IPS-20b (cell line): ENCODE results near the gene FNTB.

Source experiments
- H3K27ac ChIP-seq: one replicate; pipeline ENCODE4 v1.5.1; 2013; ENCODE audit warnings: low read length
- H3K27me3 ChIP-seq: 2 replicates; pipeline ENCODE4 v1.6.1; 2013; ENCODE audit warnings: mild to moderate bottlenecking, low read length, inconsistent platforms; ENCODE audit not compliant: insufficient read depth
- H3K36me3 ChIP-seq: 2 replicates; pipeline ENCODE4 v1.6.1; 2013; ENCODE audit warnings: low read depth, mild to moderate bottlenecking, inconsistent platforms, low read length, moderate library complexity; ENCODE audit not compliant: insufficient read depth
- H3K4me1 ChIP-seq: 2 replicates; pipeline ENCODE4 v1.6.1; 2013; ENCODE audit warnings: mild to moderate bottlenecking, control low read depth, inconsistent platforms, low read length, moderate library complexity; ENCODE audit not compliant: insufficient read depth
- H3K4me3 ChIP-seq: 2 replicates; pipeline ENCODE4 v1.5.1; 2013; ENCODE audit warnings: mild to moderate bottlenecking, low read length, inconsistent platforms
- H3K9ac ChIP-seq: 2 replicates; pipeline ENCODE4 v1.6.1; 2013; ENCODE audit warnings: low read depth, mild to moderate bottlenecking, inconsistent platforms, low read length, moderate library complexity
- H3K9me3 ChIP-seq: 2 replicates; pipeline ENCODE4 v1.6.1; 2013; ENCODE audit warnings: mild to moderate bottlenecking, low read depth, low read length, inconsistent platforms; ENCODE audit not compliant: insufficient read depth

FNTB gene

DNA sequence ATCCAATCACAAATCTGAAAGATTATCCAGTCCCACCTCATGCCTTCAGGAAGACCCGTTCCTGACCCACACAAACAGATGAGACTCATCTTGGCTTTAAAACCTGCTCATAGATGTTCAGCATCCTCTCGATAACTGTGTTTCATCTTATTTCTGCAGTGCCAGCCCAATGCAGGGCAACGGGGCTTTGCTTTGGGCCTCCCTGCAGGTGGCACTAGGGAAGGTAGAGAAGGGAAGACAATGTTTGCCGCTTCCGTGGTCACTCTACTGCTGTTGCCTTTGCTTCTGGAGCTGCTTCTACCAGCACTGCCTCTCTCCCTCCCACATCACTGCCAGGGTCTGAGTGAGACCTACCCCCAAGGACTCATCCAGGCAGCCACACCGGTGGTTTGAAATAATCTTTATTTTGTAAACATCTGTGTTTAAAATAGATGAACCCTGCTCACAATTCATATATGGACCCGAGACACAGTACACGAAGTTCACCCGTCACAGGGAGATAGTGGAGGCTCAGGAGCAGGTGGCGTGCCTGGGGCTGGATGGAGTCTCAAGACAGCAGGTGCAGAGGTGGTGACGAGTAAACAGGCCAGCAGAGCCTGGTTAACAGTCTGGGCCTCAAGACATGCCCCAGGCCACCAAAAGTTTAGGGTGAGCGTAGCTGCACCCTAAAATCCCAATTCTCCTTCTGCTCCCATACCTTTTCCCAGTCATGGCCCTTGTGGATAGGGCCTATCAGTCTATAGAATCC, 41.1 kb upstream of the FNTB start:
- peaks cover 28% of the 10 kb centered on the region for H3K36me3 ChIP-seq
- H3K9me3 ChIP-seq = no peaks in the 10 kb centered on the region
- no peaks in the 10 kb centered on the region for H3K27me3 ChIP-seq
- no peak overlapping the region for H3K9ac ChIP-seq
- no peak overlapping the region for H3K27ac ChIP-seq
- H3K4me3 ChIP-seq = no peak overlapping the region
- H3K4me1 ChIP-seq = no peaks in the 10 kb centered on the region; the same call in 1 of the 2 replicates

DNA sequence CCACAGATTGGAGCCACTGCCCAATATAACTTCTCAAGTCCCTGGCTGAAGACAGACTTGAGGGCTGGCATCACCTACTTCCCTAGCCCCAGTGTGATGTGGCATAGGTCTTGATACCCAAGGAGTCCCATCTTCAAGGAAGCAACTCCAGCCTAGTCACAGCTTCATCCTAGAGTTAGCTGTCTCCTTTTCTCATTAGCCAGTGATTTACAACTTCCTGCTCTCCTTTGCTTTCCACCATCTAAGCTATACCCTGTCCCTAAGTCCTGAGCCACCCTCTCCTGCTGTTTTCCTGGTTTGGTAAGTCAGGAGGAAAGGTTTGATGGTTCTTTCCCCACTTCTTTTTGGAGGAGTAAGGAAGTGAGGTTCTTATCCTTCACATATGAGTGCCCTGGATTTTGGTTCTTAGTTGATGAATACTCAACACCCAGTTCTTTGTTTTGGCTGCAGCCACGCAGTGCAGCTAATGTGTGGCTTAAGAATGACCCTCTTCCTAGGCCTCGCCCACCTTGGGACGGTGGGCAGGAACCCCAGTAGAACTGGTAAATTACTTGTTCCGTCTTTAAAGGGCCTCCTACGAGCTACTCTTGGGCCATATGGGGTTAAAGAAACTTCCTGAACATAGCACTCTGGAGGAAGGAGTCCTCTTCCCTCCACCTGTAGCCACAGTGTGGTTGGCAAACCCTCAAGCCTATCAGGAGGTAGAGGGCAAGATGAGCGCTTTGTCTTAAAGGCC, 40.2 kb upstream of the FNTB start:
- H3K9ac ChIP-seq = no peak overlapping the region
- H3K4me3 ChIP-seq = no peak overlapping the region
- H3K9me3 ChIP-seq = no peaks in the 10 kb centered on the region
- H3K27me3 ChIP-seq = no peaks in the 10 kb centered on the region
- peaks cover 37% of the 10 kb centered on the region for H3K36me3 ChIP-seq
- no peaks in the 10 kb centered on the region; the same call in 1 of the 2 replicates for H3K4me1 ChIP-seq
- H3K27ac ChIP-seq = no peak overlapping the region

DNA sequence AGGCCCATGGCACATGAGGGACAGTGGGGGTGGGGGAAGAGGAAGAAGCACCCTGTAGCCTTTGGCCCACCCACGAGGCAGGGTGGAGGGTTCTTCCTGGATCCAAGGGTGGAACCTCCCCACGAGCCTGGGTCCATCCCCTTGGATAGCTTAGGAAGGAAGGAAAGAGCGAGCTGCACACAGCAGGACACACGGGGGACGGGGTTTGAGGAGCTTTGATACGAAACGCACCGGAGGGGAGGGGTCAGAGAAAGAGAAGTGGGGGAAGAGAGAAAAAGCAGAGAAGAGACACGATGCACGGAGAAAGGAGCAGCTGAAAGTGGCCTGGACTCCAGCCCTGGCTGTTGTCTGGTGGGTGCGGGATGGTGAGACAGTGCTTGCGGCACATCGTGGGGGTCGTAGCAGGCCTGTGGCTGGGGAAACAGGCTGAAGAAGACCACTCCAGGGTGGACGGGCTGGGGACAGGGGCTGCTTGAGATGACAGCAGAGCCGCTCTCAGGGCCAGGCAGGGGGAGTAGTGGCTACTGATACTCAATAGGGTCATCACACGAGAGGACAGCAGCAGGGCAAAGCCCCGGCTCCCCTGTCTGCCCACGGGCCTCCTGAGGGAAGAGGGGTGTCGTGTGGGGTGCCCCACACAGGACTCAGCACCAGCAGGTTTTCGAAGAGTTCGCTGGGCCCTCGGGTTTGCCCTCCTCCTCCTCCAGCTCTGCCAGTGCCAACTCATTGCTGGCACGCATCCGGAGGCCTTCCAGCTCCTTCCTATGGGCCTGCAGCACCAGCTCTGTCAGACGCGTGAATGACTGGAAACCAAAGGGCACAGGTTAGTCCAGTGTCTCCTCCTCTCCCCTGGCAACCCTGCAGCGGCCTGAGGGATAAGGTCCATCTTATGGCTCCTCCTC, 38.7 kb upstream of the FNTB start:
- Histone ChIP-seq H3K27ac (no peak overlapping the region), H3K9ac (no peak overlapping the region; the same call in 1 of the 2 replicates), H3K9me3 (no peaks in the 10 kb centered on the region), H3K4me3 (no peak overlapping the region), H3K27me3 (no peaks in the 10 kb centered on the region), H3K4me1 (no peaks in the 10 kb centered on the region; the same call in 1 of the 2 replicates), H3K36me3 (peaks cover 51% of the 10 kb centered on the region)

DNA sequence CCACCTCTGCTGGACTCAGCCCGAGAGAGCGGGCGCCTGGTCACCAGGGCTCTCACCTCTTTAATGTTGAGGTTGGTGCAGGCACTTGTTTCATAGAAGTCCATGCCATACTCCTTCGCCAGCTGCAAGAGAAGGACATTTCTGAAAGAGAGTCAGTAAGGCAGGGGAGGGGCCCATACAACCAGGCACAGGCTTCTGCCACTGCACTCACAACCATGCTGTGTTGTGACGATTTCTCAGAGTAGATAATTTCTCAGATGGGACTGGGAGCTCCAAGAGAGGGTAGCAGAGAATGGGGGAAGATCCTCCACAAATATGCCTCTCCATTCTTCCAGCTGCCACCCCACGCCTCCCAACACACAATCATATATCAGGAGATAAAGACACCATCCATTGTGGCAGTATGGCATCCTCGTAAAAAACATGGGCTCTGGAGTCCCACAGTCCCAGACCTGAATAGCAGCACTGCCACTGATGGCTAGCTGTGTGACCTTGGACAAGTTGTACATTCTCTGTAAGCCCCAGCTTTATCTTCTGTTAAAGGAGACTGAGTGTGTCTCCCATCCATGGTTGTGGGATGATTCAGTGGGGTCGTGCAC, 38.0 kb upstream of the FNTB start:
- no peak overlapping the region for H3K4me3 ChIP-seq
- no peaks in the 10 kb centered on the region; the same call in 1 of the 2 replicates for H3K4me1 ChIP-seq
- peaks cover 52% of the 10 kb centered on the region for H3K36me3 ChIP-seq
- H3K9ac ChIP-seq = no peak overlapping the region
- H3K27ac ChIP-seq = no peak overlapping the region
- no peaks in the 10 kb centered on the region for H3K27me3 ChIP-seq
- H3K9me3 ChIP-seq = no peaks in the 10 kb centered on the region

DNA sequence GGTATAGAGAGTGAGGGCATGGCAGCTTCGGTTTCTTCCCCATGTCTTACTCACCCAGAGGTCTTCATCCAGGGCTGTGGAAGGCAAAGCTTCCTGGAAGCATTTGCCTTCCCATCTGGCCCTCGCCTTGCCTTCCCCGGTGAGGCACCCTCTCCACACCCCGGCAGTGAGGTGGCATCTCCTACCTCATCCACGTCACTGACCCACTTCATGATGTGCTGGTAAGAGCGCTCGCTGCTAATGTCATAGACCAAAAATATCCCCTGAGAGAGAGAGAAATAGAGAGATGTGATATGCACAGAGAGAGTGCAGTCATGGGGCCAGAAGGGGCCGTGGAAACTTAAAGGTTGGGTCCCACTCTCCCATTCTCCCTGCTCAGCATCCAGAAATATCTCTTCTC, 35.8 kb upstream of the FNTB start:
- H3K9ac ChIP-seq = no peak overlapping the region
- H3K27me3 ChIP-seq = no peaks in the 10 kb centered on the region
- no peak overlapping the region for H3K4me3 ChIP-seq
- peaks cover 52% of the 10 kb centered on the region for H3K36me3 ChIP-seq
- no peak overlapping the region for H3K27ac ChIP-seq
- peaks cover 9% of the 10 kb centered on the region; the same call in 1 of the 2 replicates for H3K4me1 ChIP-seq
- no peaks in the 10 kb centered on the region for H3K9me3 ChIP-seq

DNA sequence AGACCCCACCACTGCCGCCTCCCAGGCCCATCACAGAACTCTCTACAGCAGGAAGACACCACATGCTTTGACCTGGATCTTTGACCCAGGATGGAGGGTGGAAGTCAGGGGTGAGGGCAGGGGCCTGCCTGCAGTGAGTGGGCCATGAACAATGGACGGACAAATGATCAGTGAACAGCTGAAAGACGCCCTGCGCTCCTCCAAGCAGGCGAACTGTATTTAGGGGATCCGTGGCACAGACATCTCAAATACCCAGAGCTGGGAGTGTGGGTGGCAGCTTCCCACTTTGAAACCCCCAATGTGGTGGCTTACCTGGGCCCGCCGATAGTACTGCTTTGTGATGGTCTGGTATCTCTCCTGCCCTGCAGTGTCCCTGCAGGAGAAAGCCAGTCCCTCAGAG, 35.4 kb upstream of the FNTB start:
- H3K36me3 ChIP-seq = peaks cover 52% of the 10 kb centered on the region
- H3K27ac ChIP-seq = no peak overlapping the region
- H3K4me1 ChIP-seq = peaks cover 13% of the 10 kb centered on the region
- H3K4me3 ChIP-seq = no peak overlapping the region
- H3K9ac ChIP-seq = no peak overlapping the region
- H3K27me3 ChIP-seq = no peaks in the 10 kb centered on the region
- no peaks in the 10 kb centered on the region for H3K9me3 ChIP-seq

DNA sequence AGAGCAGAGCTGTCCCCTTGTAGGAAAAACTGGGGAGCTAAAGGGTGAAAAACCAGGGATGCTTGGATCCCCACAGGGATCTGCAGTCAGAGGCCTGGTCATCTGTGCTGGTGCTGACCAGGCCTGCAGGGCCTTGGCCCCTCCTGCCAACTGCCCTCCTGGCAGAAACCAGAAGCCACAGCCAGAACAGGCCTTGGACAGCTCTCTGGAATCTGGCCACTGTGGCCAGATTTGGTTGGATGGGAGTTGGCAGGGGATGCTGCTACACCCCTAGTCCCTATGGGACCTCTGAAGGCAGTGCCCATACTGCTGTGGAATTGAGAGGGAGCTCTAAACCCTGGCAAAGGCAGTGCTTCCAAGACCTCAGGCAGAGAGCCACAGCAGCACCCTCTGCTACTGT, 35.0 kb upstream of the FNTB start:
- no peaks in the 10 kb centered on the region for H3K27me3 ChIP-seq
- H3K4me3 ChIP-seq = no peak overlapping the region
- no peak overlapping the region for H3K27ac ChIP-seq
- H3K9ac ChIP-seq = no peak overlapping the region
- no peaks in the 10 kb centered on the region for H3K9me3 ChIP-seq
- peaks cover 18% of the 10 kb centered on the region for H3K4me1 ChIP-seq
- peaks cover 52% of the 10 kb centered on the region for H3K36me3 ChIP-seq

DNA sequence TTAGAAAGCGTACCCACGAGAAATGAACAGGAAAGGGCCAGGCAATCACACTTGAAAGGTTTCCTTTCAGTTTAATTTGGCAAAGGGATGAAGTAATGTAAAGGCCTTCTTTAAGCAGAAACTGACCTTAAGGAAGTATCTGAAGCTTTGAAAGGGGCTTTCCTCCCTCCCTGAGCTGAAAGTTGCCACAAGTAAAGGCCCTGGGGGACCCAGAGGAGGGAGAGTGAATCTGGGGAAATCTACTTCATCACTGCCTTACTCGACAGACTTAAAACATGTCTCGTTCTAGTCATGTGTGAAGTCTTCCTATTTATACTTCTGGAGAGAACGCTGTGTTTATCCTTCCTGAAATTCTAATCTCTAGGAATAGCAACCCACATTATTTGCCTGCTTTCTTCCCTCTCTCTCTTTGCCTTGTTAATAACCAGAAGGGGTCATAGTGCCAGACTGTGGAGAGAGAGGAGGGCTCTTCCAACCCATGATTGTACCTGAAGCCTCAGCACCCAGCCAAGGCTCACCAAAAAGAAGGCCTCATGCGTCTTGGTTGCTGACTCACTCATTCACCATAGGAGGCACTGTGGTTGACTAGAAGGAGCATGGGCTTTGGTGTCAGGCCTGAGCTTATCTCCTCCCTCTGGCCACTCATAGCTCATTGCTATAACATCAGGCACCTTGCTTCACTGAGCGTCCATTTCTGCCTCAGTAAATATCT, 33.9 kb upstream of the FNTB start:
- H3K36me3 ChIP-seq = peaks cover 47% of the 10 kb centered on the region
- H3K27ac ChIP-seq = no peak overlapping the region
- H3K4me3 ChIP-seq = no peak overlapping the region

DNA sequence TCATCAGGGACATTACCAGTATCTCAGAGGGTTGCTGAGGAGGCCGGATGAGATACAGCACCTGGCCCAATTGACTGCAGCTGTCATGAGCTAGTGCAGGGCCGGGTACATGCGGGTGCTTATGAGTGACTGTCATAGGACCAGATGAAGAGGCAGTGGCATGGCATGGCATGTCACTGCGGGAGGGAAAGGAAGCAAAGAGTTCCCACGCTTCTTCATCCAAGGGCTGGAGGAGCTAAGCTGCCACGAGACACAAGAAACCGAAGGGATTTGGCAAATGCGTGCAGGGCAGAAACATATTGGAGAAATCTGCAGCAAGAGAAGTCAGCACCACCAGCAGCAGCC, 33.4 kb upstream of the FNTB start:
- no peaks in the 10 kb centered on the region for H3K9me3 ChIP-seq
- H3K4me1 ChIP-seq = peaks cover 26% of the 10 kb centered on the region
- H3K27ac ChIP-seq = no peak overlapping the region
- H3K9ac ChIP-seq = no peak overlapping the region
- H3K4me3 ChIP-seq = no peak overlapping the region
- H3K36me3 ChIP-seq = peaks cover 42% of the 10 kb centered on the region
- no peaks in the 10 kb centered on the region for H3K27me3 ChIP-seq

More for the DNA sequence above, 33.9 kb upstream of the FNTB start:
- H3K4me1 ChIP-seq = peaks cover 26% of the 10 kb centered on the region
- H3K9me3 ChIP-seq = no peaks in the 10 kb centered on the region
- no peaks in the 10 kb centered on the region for H3K27me3 ChIP-seq
- H3K9ac ChIP-seq = peak overlapping the region; percentile 42; the same call in 1 of the 2 replicates

DNA sequence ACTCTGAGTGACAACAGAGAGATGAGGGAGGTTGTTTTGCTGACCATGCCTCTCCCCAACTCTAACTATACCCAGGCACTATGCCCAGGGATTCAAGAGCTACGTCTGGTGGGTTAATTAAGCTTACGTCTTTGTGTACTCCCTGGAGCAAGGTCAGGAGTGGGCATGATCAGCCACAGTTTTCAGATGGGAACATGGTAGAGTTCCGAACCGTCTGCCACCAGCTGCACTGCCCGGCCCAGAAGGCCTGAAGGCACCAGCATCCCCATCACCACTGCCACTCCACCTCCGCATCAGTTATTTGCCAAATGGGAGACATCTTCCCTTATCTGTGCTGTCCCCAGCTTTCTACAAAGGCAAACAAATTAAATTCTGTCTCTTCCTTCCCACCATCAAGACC, 33.0 kb upstream of the FNTB start:
- Histone ChIP-seq H3K4me3 (no peak overlapping the region), H3K27me3 (no peaks in the 10 kb centered on the region), H3K9ac (no peak overlapping the region), H3K4me1 (peaks cover 26% of the 10 kb centered on the region), H3K27ac (no peak overlapping the region), H3K36me3 (peaks cover 38% of the 10 kb centered on the region), H3K9me3 (no peaks in the 10 kb centered on the region)
